HG02678 (cell line): Measurements from ENCODE around the gene GSN.

ENCODE experiments used
- ATAC-seq: cut with Tn5 transposase; IDR thresholded peaks from one replicate; pipeline ENCODE4 v1.9.1; 2021; ENCODE audit warnings: mild to moderate bottlenecking, moderate library complexity; ENCODE audit not compliant: unreplicated experiment

Gene GSN

GRCh38 chr9:121242959-121243346, 25.0 kb upstream of the GSN start:
- ATAC-seq: no peak

DNA sequence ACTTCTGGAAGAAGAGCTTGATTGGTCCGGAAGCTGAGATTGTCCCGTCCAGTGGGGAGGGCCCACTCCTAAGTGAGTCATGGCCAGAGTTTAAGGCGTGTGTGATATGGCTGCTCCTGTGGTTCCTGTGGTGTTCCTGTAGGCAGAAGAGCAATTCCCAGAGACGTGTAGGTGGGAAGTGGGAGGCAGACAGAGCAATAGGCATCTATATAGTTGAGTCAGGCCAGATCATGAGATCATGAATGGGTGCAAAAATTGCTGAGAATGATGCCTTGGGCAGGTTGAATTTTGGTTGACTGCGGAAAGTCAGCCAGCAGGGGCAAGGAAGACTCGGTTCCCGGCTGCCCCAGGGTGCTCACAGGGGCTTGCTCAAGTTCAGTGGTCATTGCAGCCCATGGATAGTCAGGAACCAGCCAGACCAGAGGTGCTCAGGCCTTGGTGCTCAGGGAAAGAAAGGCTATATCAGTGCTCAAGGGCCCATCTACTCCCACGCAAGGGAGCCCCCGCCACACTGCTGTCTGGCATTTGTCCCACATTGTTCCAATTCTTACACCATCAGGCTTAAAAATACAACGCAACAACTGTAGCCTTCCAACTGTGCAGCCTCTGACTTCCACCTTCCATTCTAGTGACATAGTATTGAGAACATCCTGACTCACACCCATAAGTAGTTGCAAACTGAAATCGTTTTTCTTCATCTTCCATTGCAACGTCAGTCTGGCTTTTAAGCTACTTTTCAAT, 21.0 kb upstream of the GSN start:
- ATAC-seq: no peak

- no peak for ATAC-seq
Observed at GRCh38 chr9:121249563-121249962, 18.4 kb upstream of the GSN start.

DNA sequence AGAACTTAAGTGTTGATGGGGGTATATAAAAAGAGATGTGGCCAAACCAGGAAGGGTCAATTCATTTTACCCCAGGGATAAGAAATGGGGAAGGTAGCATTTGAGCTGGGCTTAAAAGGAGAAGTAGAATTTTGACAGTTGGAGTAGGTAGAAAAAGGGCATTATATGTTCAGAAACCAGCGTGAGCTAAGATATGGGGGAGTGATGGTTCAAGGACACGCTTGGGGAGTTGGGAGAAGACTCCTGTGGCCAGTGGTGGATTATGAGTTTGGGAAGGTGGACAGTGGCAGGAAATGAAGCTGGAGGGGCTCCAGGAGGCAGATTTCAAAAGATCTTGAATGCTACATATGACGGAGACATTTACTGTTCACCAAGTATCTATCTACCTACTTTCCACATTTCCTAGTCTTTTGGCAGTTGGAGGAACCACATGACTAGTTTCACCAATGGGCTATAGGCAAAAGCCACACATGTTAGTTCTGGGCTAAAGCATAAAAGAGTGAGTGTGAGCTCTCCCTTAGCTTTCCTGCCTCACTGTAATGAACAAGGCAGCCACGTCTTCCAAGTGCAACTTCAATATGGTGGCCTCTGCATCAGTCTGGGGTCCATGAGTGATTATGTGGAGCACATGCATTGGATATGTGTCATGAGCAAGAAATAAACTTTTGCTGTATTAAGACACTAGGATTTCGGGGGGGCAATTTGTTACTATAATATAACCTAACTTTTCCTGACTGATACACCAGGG, 15.7 kb upstream of the GSN start:
- ATAC-seq: no peak

- no peak for ATAC-seq
Observed at GRCh38 chr9:121253162-121253561, 14.8 kb upstream of the GSN start.

DNA sequence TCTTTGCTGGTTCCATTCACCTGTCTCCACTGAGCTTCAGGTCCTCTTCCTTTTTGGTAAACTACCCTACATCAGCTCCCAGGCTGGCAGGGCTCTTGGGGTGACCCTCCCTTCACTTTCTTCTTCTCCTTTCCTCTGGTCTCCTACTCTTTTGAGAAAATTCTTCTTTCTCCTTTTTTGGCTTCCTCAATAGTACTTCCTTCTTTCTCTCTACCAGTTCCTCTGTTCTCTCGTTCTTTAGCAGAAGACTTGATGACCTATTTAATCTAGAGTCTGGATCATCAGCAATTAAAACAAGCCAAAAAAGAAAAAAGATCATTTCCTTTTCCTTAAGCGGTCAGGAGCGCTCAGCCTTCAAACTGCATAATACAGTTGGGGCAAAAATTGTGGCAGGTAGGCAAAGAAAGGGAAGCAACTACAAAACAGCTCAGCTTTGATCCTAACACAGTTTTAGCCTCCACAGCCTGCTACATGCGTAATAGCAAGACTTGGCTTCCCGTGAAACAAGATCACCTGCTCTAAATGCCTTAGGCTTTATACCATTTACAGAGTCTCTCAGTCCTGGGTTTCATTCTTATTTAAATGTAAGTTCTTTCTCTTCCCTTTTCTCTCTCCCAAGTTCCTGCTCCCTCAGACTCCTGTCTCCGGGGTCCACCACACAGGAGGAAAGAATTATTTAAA, 14.0 kb upstream of the GSN start:
- no peak for ATAC-seq

- no peak for ATAC-seq
Observed at GRCh38 chr9:121259498-121259897, 8.5 kb upstream of the GSN start.

- ATAC-seq: no peak
Observed at GRCh38 chr9:121259935-121260334, 8.0 kb upstream of the GSN start.

DNA sequence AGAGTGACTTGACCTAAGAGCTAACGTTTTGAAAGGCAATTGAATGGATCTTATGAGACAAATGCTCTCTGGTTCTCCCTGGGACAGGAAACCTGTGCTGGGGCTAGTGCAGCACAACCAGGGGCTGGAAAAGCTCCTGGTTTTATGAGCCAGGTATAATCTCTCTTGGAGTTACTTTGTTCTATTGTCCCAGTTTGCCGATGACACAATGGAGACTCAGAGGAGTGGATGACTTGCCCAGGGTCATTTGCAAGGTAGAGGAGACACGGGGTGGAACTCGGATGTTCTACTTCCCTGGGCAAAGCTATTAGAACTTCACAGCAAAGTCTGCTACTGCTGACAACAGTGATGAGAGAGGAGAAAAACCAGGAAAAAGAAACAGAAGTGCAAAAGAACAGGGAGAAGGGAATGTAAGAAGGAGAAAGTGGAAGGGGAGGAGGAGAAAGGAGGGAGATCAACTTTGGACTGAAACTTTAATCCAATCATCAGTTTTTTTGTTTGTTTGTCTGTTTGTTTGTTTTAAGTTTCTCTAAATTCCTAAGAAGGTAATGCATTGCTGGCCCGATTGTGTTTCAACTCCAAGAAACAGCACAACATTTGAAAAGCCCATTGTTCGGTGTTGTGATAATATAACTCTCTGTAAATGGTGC, 7.4 kb upstream of the GSN start:
- ATAC-seq: no peak

DNA sequence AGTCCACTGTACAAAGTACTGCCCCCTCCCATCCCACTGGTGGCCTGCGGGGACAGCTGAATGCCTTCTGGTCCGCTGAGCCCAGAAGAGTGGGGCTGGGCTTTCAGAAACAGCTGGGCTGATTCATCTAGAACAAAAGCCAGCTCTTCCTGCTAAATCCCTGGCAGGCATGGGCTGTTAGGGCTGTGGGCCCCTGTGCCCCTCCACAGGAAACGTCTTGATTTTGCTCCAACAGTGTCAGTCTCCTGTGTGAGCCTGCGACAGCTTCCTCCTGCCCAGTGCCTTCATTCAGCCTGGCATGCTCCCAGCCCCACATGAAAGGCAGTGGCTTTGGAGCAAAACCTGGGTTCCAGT, 6.9 kb upstream of the GSN start:
- ATAC-seq: no peak

GRCh38 chr9:121261755-121262154, 6.2 kb upstream of the GSN start:
- ATAC-seq: no peak

DNA sequence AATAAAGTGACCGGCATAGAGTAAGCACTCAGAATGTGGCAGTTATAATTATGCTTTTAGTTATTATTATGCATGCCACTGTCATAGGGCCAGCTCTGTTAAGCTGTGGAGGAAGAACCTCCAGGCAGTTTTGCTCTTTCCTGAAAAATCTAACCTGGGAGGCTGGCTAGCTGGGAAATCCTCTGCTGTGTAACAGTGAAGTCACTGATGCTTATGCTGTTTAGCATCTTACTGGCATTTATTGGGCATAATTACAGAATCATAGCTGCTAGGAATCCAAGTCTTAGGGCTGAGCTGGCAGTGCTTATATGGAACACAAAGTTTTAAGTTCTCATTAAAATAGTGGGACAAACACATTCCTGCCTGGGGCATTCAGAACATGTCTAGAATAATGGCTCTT, 5.5 kb upstream of the GSN start:
- ATAC-seq: no peak

- no peak for ATAC-seq
Observed at GRCh38 chr9:121262953-121263352, 5.0 kb upstream of the GSN start.

- ATAC-seq: no peak
Observed at GRCh38 chr9:121266356-121266755, 1.6 kb upstream of the GSN start.

- no peak for ATAC-seq
Observed at GRCh38 chr9:121266906-121267650, 884 bp upstream of the GSN start.

DNA sequence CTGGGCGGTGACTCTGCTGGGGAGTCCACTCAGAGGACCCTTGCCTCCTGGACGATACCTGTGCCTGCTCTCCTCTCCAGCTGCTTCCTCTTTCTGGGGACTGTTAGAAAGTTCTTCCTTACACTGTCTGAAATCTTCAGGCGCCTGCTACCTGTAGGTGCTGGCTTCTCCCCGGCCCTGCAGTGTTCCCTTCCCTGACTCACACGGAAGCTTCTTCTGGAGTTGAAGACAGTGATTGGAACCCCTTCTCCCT, 562 bp downstream of the GSN start:
- ATAC-seq: peak; percentile 36

GRCh38 chr9:121268851-121269641, 1.1 kb downstream of the GSN start:
- ATAC-seq: peak; percentile 20

DNA sequence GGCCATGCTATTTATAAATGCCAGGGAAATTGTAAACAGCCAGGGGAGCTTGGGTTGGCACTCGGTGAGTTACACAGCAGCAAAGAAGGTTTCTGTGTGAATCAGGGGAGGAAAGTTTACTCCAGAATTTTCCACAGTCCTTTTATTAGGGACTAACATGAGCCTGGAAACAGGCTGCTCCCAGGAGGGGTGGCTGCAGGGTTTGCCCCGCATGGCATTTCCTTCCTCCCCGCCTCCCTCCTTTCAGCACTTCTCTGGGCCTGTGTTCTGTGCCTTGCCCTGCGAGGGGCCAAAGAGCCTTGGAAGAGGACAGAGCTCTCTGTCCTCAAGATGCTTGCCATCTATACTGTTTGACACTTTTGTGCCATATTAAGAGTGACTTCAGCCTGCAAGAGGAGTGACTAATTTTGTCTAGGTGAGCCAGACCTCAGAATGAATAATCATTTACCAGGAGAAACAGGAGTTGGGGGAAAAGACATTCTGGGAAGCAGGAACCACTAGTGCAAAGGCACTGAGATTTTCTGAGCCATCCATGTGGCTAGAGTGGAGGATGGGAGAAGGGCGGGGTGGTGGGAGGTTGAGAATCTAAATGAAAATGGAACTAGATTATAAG, 1.8 kb downstream of the GSN start:
- ATAC-seq: no peak

GRCh38 chr9:121271368-121272341, 3.7 kb downstream of the GSN start:
- ATAC-seq: no peak
